Measurements from ENCODE around the gene SLC25A47.

DNA sequence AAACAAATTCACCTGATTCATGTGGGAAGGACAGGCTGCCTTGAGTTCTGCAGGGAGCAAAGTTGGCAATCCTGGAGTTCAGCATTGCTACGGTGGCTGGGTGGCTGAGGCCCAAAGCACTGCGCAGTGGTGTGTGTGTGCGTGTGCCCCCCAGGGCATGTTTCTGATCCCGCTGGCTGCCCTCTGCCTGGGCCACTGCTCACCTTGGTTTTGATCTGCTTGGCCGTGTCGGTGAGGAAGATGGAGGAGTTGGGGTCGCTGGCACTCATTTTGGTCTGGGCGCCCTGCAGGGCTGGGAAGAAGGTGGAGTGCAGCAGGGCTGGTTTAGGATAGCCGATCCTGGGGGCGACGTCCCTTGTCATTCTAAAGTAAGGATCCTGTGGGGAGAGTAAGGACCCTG is 19.1 kb downstream of the SLC25A47 start:
- TF ChIP-seq, protein P1, sequence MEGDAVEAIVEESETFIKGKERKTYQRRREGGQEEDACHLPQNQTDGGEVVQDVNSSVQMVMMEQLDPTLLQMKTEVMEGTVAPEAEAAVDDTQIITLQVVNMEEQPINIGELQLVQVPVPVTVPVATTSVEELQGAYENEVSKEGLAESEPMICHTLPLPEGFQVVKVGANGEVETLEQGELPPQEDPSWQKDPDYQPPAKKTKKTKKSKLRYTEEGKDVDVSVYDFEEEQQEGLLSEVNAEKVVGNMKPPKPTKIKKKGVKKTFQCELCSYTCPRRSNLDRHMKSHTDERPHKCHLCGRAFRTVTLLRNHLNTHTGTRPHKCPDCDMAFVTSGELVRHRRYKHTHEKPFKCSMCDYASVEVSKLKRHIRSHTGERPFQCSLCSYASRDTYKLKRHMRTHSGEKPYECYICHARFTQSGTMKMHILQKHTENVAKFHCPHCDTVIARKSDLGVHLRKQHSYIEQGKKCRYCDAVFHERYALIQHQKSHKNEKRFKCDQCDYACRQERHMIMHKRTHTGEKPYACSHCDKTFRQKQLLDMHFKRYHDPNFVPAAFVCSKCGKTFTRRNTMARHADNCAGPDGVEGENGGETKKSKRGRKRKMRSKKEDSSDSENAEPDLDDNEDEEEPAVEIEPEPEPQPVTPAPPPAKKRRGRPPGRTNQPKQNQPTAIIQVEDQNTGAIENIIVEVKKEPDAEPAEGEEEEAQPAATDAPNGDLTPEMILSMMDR (IDR thresholded peaks at IDR 0.05), result no peak
- no peak for TF ChIP-seq POLR2A (IDR thresholded peaks at IDR 0.05)

Measured in Peyer's patch (tissue), 4 donors.